Ishikawa (cell line): ENCODE data around the gene C13orf42.

Experiments
- CEBPB ChIP-seq: IDR thresholded peaks from 2 replicates; pipeline ENCODE4 v1.6.1; 2012
- CREB1 ChIP-seq: IDR thresholded peaks from 2 replicates; pipeline ENCODE4 v1.6.1; 2012; ENCODE audit warnings: low read depth
- EGR1 ChIP-seq: IDR thresholded peaks from 2 replicates; pipeline ENCODE4 v1.6.1; 2012
- EP300 ChIP-seq: IDR thresholded peaks from 2 replicates; pipeline ENCODE4 v1.6.1; 2012; ENCODE audit warnings: borderline replicate concordance
- FOXM1 ChIP-seq: IDR thresholded peaks from 2 replicates; pipeline ENCODE4 v1.6.1; 2012; ENCODE audit warnings: low read depth, borderline replicate concordance
- MAX ChIP-seq: IDR thresholded peaks from 2 replicates; pipeline ENCODE4 v1.6.1; 2012
- NFIC ChIP-seq: IDR thresholded peaks from 2 replicates; pipeline ENCODE4 v1.6.1; 2012
- RAD21 ChIP-seq: IDR thresholded peaks from 2 replicates; pipeline ENCODE4 v1.6.1; 2012; ENCODE audit warnings: low read depth
- REST ChIP-seq: IDR thresholded peaks from 2 replicates; pipeline ENCODE4 v1.6.1; 2012; ENCODE audit warnings: low read depth, mild to moderate bottlenecking
- TAF1 ChIP-seq: IDR thresholded peaks from 2 replicates; pipeline ENCODE4 v1.6.1; 2012; ENCODE audit warnings: low read depth, mild to moderate bottlenecking
- TCF12 ChIP-seq: IDR thresholded peaks from 2 replicates; pipeline ENCODE4 v1.6.1; 2012; ENCODE audit warnings: low read depth
- TEAD4 ChIP-seq: IDR thresholded peaks from 2 replicates; pipeline ENCODE4 v1.6.1; 2012
- USF1 ChIP-seq: IDR thresholded peaks from 2 replicates; pipeline ENCODE4 v1.6.1; 2012
- YY1 ChIP-seq: IDR thresholded peaks from 2 replicates; pipeline ENCODE4 v1.6.1; 2012; ENCODE audit warnings: low read depth
- ZBTB7A ChIP-seq: IDR thresholded peaks from 2 replicates; pipeline ENCODE4 v1.6.1; 2012; ENCODE audit warnings: low read depth

The C13orf42 gene

GRCh38 chr13:51058461-51059167 lies 52.5 kb downstream of the C13orf42 start:
- TF ChIP-seq FOXM1 (no peak), NFIC (no peak), CREB1 (no peak), USF1 (no peak), TCF12 (no peak)

- TF ChIP-seq REST: no peak
- no peak for TF ChIP-seq CEBPB
- no peak for TF ChIP-seq CREB1
- no peak for TF ChIP-seq MAX
- no peak for TF ChIP-seq USF1
- no peak for TF ChIP-seq EP300
- no peak for TF ChIP-seq TCF12
- no peak for TF ChIP-seq RAD21
- TF ChIP-seq EGR1: no peak
- no peak for TF ChIP-seq ZBTB7A
- TF ChIP-seq NFIC: no peak
- no peak for TF ChIP-seq YY1
- TF ChIP-seq TAF1: no peak
- TF ChIP-seq TEAD4: no peak
Observed at GRCh38 chr13:51057906-51058305, 53.2 kb downstream of the C13orf42 start.

- no peak for TF ChIP-seq CEBPB
- TF ChIP-seq TCF12: no peak
- TF ChIP-seq ZBTB7A: no peak
- no peak for TF ChIP-seq TEAD4
- TF ChIP-seq MAX: no peak
- no peak for TF ChIP-seq YY1
- no peak for TF ChIP-seq REST
- TF ChIP-seq EP300: no peak
- TF ChIP-seq TAF1: no peak
- TF ChIP-seq NFIC: no peak
- no peak for TF ChIP-seq RAD21
Observed at GRCh38 chr13:51057001-51057400, 54.1 kb downstream of the C13orf42 start.

GRCh38 chr13:51052581-51052980 lies 58.5 kb downstream of the C13orf42 start:
- TF ChIP-seq RAD21 (no peak), CREB1 (no peak), MAX (no peak), FOXM1 (no peak), YY1 (no peak), REST (no peak), USF1 (no peak), EP300 (no peak), CEBPB (no peak), TCF12 (no peak), TEAD4 (no peak), EGR1 (no peak), ZBTB7A (no peak), NFIC (no peak), TAF1 (no peak)
